Measurements from ENCODE around the gene CRTC2. TPM values are rescaled to one million over a fixed set of nuclear protein-coding genes. Genes with fewer than 3 reads are reported as not detected.

The CRTC2 gene
- total RNA-seq, 1 donor = 6.0 TPM

DNA sequence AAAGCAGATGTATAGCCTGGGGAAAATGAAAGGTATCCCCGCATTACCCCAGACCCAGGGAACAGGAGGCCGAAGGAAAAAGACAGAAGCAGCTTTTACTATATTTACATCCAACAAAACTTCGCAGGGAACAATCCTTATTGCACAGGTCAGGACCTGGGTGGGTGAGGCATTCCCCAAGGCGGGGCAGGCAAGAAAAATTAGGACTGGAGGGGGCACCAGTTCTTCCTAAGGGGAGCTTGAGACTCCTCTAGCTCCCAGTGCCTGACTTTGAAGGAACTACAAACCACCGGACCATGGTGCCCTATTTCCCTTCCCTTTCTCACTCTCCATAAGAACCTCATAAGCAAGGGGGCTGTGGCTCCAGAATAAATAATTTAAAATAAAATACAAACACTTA, 29.0 kb downstream of the CRTC2 start:
- no peak for DNase-seq (ENCODE audit: low read depth)
- TF ChIP-seq, protein P1, sequence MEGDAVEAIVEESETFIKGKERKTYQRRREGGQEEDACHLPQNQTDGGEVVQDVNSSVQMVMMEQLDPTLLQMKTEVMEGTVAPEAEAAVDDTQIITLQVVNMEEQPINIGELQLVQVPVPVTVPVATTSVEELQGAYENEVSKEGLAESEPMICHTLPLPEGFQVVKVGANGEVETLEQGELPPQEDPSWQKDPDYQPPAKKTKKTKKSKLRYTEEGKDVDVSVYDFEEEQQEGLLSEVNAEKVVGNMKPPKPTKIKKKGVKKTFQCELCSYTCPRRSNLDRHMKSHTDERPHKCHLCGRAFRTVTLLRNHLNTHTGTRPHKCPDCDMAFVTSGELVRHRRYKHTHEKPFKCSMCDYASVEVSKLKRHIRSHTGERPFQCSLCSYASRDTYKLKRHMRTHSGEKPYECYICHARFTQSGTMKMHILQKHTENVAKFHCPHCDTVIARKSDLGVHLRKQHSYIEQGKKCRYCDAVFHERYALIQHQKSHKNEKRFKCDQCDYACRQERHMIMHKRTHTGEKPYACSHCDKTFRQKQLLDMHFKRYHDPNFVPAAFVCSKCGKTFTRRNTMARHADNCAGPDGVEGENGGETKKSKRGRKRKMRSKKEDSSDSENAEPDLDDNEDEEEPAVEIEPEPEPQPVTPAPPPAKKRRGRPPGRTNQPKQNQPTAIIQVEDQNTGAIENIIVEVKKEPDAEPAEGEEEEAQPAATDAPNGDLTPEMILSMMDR (IDR thresholded peaks at IDR 0.05; ENCODE audit: insufficient read depth, low read depth, low read length) = no peak
- H3K4me3 ChIP-seq (ENCODE audit: low read depth, low read length) = no peak overlapping the region

DNA sequence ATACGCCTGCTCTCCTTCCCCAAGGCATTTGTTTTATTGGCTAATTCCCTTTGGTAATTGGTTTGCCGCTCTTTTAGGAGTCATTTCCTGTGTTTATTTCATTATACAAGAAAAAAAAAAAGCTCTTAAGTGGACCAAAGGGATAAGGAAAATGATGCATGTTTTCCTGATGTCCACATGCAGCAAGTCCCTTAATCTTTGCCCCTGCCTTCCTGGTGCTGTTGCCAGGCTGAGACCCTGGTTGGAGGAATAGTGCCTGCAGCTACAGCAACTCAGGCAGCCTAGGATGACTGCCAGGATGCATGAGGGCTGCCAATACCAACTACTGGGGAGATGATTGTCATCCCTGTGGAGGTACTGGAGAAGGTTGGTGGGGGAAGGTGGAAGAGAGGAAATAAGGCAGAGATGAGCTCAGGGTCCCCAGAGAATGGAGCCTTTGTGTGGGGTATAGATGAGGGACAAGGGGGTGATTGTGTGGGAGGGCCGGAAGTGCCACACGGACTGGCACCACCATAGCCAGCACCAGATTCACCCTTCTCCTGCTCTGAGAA, 29.5 kb downstream of the CRTC2 start:
- H3K4me3 ChIP-seq (ENCODE audit: low read depth, low read length) = no peak overlapping the region
- TF ChIP-seq, protein P1 (IDR thresholded peaks at IDR 0.05; ENCODE audit: insufficient read depth, low read depth, low read length) = no peak
- DNase-seq (ENCODE audit: low read depth) = peak; percentile 39

DNA sequence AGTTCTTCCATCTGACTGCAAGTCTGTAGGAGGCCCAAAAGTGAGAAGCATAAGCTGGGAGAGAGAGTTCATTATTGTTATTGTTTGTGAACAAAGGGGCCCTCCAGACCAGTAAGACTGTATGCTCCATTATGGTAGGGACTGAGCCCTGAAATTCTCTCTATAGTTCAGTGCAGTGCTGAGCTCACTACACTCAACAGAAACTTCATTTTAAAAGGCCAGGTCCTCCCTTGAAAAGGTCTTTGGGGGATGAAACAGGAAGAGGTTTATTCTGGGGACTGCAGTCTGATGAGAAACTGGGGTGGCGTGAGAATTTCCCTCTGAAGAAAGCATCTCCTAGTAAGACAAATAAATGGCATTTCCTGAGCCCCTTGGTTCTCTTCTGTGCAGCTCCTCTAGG, 30.2 kb downstream of the CRTC2 start:
- TF ChIP-seq, protein P1 (IDR thresholded peaks at IDR 0.05; ENCODE audit: insufficient read depth, low read depth, low read length) = no peak

DNA sequence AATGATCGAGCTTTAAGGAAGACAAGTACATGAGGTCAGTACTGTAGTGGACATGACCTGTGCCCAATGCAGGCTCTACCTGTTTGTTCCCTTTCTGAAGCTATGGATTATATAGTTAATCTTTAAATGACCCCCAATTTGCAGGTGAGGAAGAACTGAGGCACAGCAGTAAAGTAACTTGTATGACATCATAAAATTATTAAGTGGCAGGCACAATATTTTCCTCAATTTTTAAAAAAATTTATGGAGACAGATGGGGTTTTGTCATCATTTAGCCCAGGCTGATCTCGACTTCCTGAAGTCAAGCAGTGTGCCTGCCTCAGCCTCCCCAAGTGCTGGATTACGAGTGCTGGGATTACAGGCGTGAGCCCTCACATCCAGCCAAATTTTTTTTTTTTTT, 32.0 kb downstream of the CRTC2 start:
- TF ChIP-seq, protein P1 (IDR thresholded peaks at IDR 0.05; ENCODE audit: insufficient read depth, low read depth, low read length) = no peak
- no peak for DNase-seq (ENCODE audit: low read depth)
- no peak overlapping the region for H3K4me3 ChIP-seq (ENCODE audit: low read depth, low read length)

More for the DNA sequence above, 30.2 kb downstream of the CRTC2 start:
- H3K4me3 ChIP-seq (ENCODE audit: low read depth, low read length) = no peak overlapping the region
- DNase-seq (ENCODE audit: low read depth) = no peak

DNA sequence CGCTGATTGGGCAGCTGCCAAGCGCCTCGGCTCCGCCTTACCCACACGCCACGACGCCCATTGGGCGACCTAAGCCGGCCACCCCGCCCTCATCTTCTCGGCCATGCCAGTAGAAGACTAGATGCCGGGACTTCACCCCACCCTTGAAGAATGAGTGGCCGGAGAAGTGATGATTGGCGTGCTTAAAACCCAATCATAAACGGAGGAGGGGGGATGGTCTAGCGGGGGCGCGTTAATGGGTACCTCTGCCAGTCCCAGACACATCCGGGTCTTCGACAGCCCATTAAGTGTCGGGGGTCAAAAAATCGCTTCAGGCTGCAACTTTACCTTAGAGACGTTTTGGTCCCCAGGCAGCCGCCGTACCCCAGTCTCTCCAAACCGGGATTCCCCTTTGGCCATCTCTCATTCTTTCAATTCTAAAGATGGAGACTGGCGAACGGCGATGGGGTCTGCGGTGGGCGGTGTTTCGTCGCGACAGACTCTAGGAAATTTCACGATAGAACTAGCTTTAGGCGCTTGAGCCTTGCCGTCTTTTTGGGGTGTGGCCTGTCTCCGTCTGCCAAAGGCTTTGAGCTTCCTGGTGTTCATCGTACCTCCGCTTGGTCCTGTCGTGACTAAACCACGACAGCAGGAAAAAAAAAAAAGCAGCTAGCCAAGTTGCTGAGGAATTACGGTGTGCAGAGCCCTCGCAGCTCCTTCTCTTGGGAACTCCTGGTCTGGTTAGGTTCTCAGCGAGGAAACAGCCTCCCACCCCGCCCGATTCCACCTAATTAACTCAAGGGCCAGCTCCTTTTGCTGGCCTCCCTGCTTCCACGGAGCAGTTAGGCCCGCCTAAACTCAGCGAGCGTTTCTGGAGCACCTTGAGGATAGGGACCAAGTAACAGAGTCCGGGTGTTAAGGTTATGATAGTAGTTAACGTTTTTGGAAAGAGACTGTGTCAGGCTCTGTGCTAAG, 35.2 kb downstream of the CRTC2 start, which contains the start of gene GATAD2B:
TSS of gene GATAD2B (minus strand) at position 1 of the 954 bp plus-strand sequence. CDS start 94,625 bp downstream, outside the sequence.
- peak within 1 kb of the TSS; percentile 88 for H3K4me3 ChIP-seq (ENCODE audit: low read depth, low read length)
- DNase-seq (ENCODE audit: low read depth) = peak; percentile 100
- TF ChIP-seq, protein P1 (IDR thresholded peaks at IDR 0.05; ENCODE audit: insufficient read depth, low read depth, low read length) = no peak

DNA sequence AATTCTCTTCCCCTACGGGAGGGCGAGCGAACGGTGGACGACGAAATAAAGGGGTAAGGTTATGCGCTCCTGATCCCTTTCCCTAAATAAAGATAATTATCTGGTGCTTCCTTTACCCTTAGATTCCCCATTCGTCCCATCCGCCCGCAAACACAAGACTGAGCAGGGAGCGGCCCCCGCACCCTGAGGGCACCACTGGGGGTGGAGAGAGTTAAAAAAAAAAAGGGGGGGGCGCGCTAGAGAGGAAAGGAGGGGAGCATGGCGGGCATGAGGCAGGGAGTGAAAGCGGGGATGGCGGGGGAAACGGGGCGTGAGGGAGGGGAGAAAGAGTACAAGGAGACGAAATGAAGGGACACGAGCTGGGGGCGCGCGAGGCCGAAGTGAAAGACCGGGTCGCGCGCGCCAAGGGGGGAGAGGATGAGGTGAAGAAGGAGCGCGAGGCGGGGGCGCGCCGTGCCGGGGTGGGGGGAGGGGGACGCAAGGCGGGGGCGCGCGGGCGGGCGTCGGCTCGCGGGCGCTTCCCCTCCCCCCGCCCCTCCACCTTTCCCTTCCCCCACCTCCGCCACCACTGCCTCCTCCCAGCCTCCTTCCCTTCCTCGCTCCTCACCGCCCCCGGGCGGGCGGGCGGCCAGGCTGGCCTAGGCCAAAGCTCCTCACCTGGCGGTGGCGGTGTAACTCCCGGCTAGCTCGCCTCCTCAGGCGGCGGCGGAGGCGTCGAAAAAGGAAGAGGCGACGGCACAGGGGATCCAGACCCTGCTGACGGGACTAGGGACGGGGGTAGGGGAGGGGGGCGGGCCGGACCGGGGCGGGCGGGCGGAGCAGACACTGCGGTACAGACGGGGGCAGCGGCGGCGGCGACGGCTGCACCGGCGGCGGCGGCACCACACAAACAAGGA, 36.1 kb downstream of the CRTC2 start:
- TF ChIP-seq, protein P1 (IDR thresholded peaks at IDR 0.05; ENCODE audit: insufficient read depth, low read depth, low read length) = peak; percentile 6
- H3K4me3 ChIP-seq (ENCODE audit: low read depth, low read length) = peak overlapping the region; percentile 88
- no peak for DNase-seq (ENCODE audit: low read depth)

Data from fibroblast of villous mesenchyme (primary cell).